Neural cell (in vitro differentiated cells): ENCODE results near the gene NGLY1. TPM values are rescaled to one million over a fixed set of nuclear protein-coding genes. Genes with fewer than 3 reads are reported as not detected.

ENCODE experiments used
- H2AFZ ChIP-seq: fragments of 200-600, 300-800 bp; sonication (generic), shearing (Covaris generic); 2 replicates; pipeline ENCODE4 v1.6.0; 2014; ENCODE audit warnings: low read depth, mild to moderate bottlenecking, antibody characterized with exemption, low read length, moderate library complexity
- H3F3A ChIP-seq: fragments of 200-600 bp; shearing (Covaris generic); 2 replicates; pipeline ENCODE4 v1.6.1; 2016; ENCODE audit warnings: mild to moderate bottlenecking, moderate library complexity, mixed read lengths, antibody characterized with exemption, low read length; ENCODE audit not compliant: insufficient read depth, poor library complexity, severe bottlenecking
- H3K27ac ChIP-seq: fragments of 200-600, 300-800 bp; sonication (generic), shearing (Covaris generic); 2 replicates; pipeline ENCODE4 v1.5.1; 2014; ENCODE audit warnings: mild to moderate bottlenecking, low read length, moderate library complexity
- H3K27me3 ChIP-seq: fragments of 300-800, 200-600 bp; sonication (generic), shearing (Covaris generic); 2 replicates; pipeline ENCODE4 v1.6.0; 2014; ENCODE audit warnings: mild to moderate bottlenecking, low read depth, low read length, moderate library complexity; ENCODE audit not compliant: insufficient read depth
- H3K36me3 ChIP-seq: fragments of 300-800, 200-600 bp; sonication (generic), shearing (Covaris generic); 2 replicates; pipeline ENCODE4 v1.5.1; 2014; ENCODE audit warnings: mild to moderate bottlenecking, antibody characterized with exemption, low read length, moderate library complexity; ENCODE audit not compliant: insufficient read depth
- H3K4me2 ChIP-seq: fragments of 300-800, 200-600 bp; sonication (generic), shearing (Covaris generic); 2 replicates; pipeline ENCODE4 v1.6.0; 2014; ENCODE audit warnings: mild to moderate bottlenecking, low read length
- H3K4me3 ChIP-seq: fragments of 300-800, 200-600 bp; sonication (generic), shearing (Covaris generic); 2 replicates; pipeline ENCODE4 v1.5.1; 2014; ENCODE audit warnings: mild to moderate bottlenecking, low read length, moderate library complexity
- H3K79me2 ChIP-seq: fragments of 200-600 bp; shearing (Covaris generic); replicated peaks from 2 replicates; pipeline ENCODE4 v1.6.0; 2014; ENCODE audit warnings: mild to moderate bottlenecking, low read length, moderate library complexity; ENCODE audit not compliant: insufficient read depth
- H3K9ac ChIP-seq: fragments of 300-800, 200-600 bp; sonication (generic), shearing (Covaris generic); 2 replicates; pipeline ENCODE4 v1.6.1; 2016; ENCODE audit warnings: mild to moderate bottlenecking, low read length, mixed read lengths
- H3K9me2 ChIP-seq: fragments of 200-600 bp; shearing (Covaris generic); 2 replicates; pipeline ENCODE4 v1.6.1; 2016; ENCODE audit warnings: mild to moderate bottlenecking, low read length, mixed read lengths; ENCODE audit not compliant: insufficient read depth
- H3K9me3 ChIP-seq: fragments of 200-600, 300-800 bp; sonication (generic), shearing (Covaris generic); 2 replicates; pipeline ENCODE4 v1.6.1; 2016; ENCODE audit warnings: mild to moderate bottlenecking, mixed run types, low read length, moderate library complexity, mixed read lengths
- H4K20me1 ChIP-seq: fragments of 200-600 bp; shearing (Covaris generic); 2 replicates; pipeline ENCODE4 v1.6.1; 2016; ENCODE audit warnings: mild to moderate bottlenecking, mixed run types; ENCODE audit not compliant: insufficient read depth
- CTCF ChIP-seq: fragments of 450-650 bp; IDR thresholded peaks from 2 replicates; pipeline ENCODE4 v1.5.1; 2014; ENCODE audit warnings: antibody characterized with exemption, mild to moderate bottlenecking, moderate library complexity; ENCODE audit not compliant: poor library complexity, severe bottlenecking
- EP300 ChIP-seq: fragments of 450-650 bp; conservative IDR thresholded peaks from 2 replicates; pipeline ENCODE4 v1.6.1; 2014; ENCODE audit warnings: antibody characterized with exemption, mild to moderate bottlenecking, moderate library complexity; ENCODE audit not compliant: poor library complexity, severe bottlenecking
- EZH2 ChIP-seq: fragments of 200-600, 300-800 bp; shearing (Covaris generic), sonication (generic); IDR thresholded peaks from 2 replicates; pipeline ENCODE4 v1.6.1; 2014; ENCODE audit warnings: antibody characterized with exemption, low read length, borderline replicate concordance, mild to moderate bottlenecking; ENCODE audit not compliant: insufficient read depth, poor library complexity, severe bottlenecking
- MXI1 ChIP-seq: fragments of 450-650 bp; conservative IDR thresholded peaks from 2 replicates; pipeline ENCODE4 v1.6.1; 2014; ENCODE audit warnings: antibody characterized with exemption, mild to moderate bottlenecking; ENCODE audit not compliant: poor library complexity, severe bottlenecking
- POLR2AphosphoS5 ChIP-seq: IDR thresholded peaks from 2 replicates; pipeline ENCODE4 v1.6.1; 2012
- RAD21 ChIP-seq: fragments of 450-650 bp; conservative IDR thresholded peaks from 2 replicates; pipeline ENCODE4 v1.6.1; 2014; ENCODE audit warnings: antibody characterized with exemption, mild to moderate bottlenecking, moderate library complexity
- SMC3 ChIP-seq: fragments of 450-650 bp; conservative IDR thresholded peaks from 2 replicates; pipeline ENCODE4 v1.6.1; 2014; ENCODE audit warnings: antibody characterized with exemption, mild to moderate bottlenecking, moderate library complexity; ENCODE audit not compliant: poor library complexity
- TAF1 ChIP-seq: IDR thresholded peaks from 2 replicates; pipeline ENCODE4 v1.6.1; 2012; ENCODE audit warnings: low read depth
- polyA plus RNA-seq: library from polyadenylated mRNA; depleted of rRNA; stranded (reverse); fragments of >200 nt; gene quantifications from 2 replicates; pipeline ENCODE4 v1.2.3, GENCODE V29; 2014
- TF ChIP-seq, protein P1 (sequence below): IDR thresholded peaks from 2 replicates; pipeline ENCODE4 v1.6.1; 2012; ENCODE audit warnings: borderline replicate concordance

The NGLY1 gene
- polyA plus RNA-seq, 1 donor from 2014 or later, result 22.0 TPM

DNA sequence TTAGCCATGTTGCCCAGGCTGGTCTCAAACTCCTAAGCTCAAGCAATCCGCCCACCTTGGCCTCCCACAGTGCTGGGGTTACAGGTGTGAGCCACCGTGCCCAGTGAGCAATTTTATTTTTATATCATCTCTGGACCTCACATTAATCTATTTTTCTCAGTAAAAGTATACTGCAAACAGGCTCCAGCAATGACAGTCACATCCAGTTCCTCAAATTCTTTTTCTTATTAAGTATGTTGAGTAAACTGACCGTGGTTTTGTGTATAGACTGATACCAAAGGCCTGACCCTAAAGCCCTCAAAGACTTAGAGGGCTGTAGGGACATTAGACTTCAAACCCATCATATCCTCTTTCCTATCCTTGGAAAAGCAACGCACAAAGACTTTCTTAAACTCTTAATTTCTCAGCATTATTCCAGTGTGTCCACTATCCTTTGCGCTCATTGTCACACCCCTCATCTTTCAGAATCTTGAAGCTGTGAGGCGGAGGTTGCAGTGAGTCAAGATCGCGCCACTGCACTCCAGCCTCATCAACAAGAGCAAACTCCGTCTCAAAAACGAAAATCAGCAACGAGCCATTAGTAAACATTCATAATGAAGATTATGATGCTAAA is 2.0 kb downstream of the NGLY1 start:
- H3F3A ChIP-seq, result no peaks in the 10 kb centered on the region
- H3K36me3 ChIP-seq, result peaks cover 4% of the 10 kb centered on the region
- H3K9ac ChIP-seq, result no peak overlapping the region
- no peaks in the 10 kb centered on the region for H3K27me3 ChIP-seq
- H3K9me2 ChIP-seq, result no peaks in the 10 kb centered on the region
- TF ChIP-seq CTCF (no peak), SMC3 (no peak), POLR2AphosphoS5 (no peak), RAD21 (no peak), EP300 (no peak), TAF1 (no peak), MXI1 (no peak), EZH2 (no peak)
- TF ChIP-seq, protein P1, sequence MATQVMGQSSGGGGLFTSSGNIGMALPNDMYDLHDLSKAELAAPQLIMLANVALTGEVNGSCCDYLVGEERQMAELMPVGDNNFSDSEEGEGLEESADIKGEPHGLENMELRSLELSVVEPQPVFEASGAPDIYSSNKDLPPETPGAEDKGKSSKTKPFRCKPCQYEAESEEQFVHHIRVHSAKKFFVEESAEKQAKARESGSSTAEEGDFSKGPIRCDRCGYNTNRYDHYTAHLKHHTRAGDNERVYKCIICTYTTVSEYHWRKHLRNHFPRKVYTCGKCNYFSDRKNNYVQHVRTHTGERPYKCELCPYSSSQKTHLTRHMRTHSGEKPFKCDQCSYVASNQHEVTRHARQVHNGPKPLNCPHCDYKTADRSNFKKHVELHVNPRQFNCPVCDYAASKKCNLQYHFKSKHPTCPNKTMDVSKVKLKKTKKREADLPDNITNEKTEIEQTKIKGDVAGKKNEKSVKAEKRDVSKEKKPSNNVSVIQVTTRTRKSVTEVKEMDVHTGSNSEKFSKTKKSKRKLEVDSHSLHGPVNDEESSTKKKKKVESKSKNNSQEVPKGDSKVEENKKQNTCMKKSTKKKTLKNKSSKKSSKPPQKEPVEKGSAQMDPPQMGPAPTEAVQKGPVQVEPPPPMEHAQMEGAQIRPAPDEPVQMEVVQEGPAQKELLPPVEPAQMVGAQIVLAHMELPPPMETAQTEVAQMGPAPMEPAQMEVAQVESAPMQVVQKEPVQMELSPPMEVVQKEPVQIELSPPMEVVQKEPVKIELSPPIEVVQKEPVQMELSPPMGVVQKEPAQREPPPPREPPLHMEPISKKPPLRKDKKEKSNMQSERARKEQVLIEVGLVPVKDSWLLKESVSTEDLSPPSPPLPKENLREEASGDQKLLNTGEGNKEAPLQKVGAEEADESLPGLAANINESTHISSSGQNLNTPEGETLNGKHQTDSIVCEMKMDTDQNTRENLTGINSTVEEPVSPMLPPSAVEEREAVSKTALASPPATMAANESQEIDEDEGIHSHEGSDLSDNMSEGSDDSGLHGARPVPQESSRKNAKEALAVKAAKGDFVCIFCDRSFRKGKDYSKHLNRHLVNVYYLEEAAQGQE, result no peak
- H3K4me3 ChIP-seq, result no peak overlapping the region
- no peaks in the 10 kb centered on the region for H4K20me1 ChIP-seq
- no peaks in the 10 kb centered on the region for H3K9me3 ChIP-seq
- no peaks in the 10 kb centered on the region for H3K79me2 ChIP-seq
- H3K27ac ChIP-seq, result no peak overlapping the region
- no peak overlapping the region for H3K4me2 ChIP-seq
- H2AFZ ChIP-seq, result no peak overlapping the region

GRCh38 chr3:25780618-25781017 is 2.6 kb downstream of the NGLY1 start:
- no peaks in the 10 kb centered on the region for H3K79me2 ChIP-seq
- no peaks in the 10 kb centered on the region for H3K27me3 ChIP-seq
- H3K9me2 ChIP-seq, result no peaks in the 10 kb centered on the region
- H3K4me2 ChIP-seq, result no peak overlapping the region
- H3K36me3 ChIP-seq, result peaks cover 4% of the 10 kb centered on the region
- H3F3A ChIP-seq, result no peaks in the 10 kb centered on the region
- no peak overlapping the region for H2AFZ ChIP-seq
- TF ChIP-seq EP300 (no peak), MXI1 (no peak), CTCF (no peak), POLR2AphosphoS5 (no peak), RAD21 (no peak), TAF1 (no peak), SMC3 (no peak), EZH2 (no peak)
- TF ChIP-seq, protein P1, result no peak
- H3K27ac ChIP-seq, result no peak overlapping the region
- no peaks in the 10 kb centered on the region for H4K20me1 ChIP-seq
- H3K9ac ChIP-seq, result no peak overlapping the region
- H3K9me3 ChIP-seq, result no peaks in the 10 kb centered on the region
- H3K4me3 ChIP-seq, result no peak overlapping the region
